ENCODE results near the gene MAST4. TPM values are rescaled to one million over a fixed set of nuclear protein-coding genes. Genes with fewer than 3 reads are reported as not detected.
A peak's percentile ranks its signal among the peaks of the same experiment; 100 is the strongest.

MAST4 gene
- total RNA-seq, 1 donor from 2014 or later, result 56.9 TPM

GRCh38 chr5:67094476-67095300, 498.5 kb downstream of the MAST4 start:
- no peak for TF ChIP-seq CTCF (IDR thresholded peaks at IDR 0.05)
- H3K4me1 ChIP-seq, result peaks cover 53% of the 10 kb centered on the region
- H3K4me3 ChIP-seq, result no peak overlapping the region
- ATAC-seq (peak; percentile 51 to 81), DNase-seq (no peak)
- peak overlapping the region; percentile 69 for H3K27ac ChIP-seq
- no peaks in the 10 kb centered on the region for H3K9me3 ChIP-seq
- no peaks in the 10 kb centered on the region for H3K36me3 ChIP-seq
- intact Hi-C loops (cut with DNase I), result no loop called here
- no peaks in the 10 kb centered on the region for H3K27me3 ChIP-seq (ENCODE audit: low read depth)

- Histone ChIP-seq H3K36me3 (peaks cover under 1% of the 10 kb centered on the region), H3K27me3 (ENCODE audit: low read depth) (no peaks in the 10 kb centered on the region), H3K4me1 (peaks cover 53% of the 10 kb centered on the region), H3K9me3 (no peaks in the 10 kb centered on the region), H3K27ac (peak overlapping the region; percentile 69), H3K4me3 (peak overlapping the region; percentile 6)
- TF ChIP-seq CTCF (IDR thresholded peaks at IDR 0.05), result no peak
- intact Hi-C loops (cut with DNase I), result no loop called here
- DNase-seq, result peak; percentile 56
- ATAC-seq, result peak; percentile 88 to 90
Measured at GRCh38 chr5:67095346-67096171, 499.4 kb downstream of the MAST4 start.

- H3K4me1 ChIP-seq, result peaks cover 37% of the 10 kb centered on the region
- no peaks in the 10 kb centered on the region for H3K9me3 ChIP-seq
- DNase-seq, result no peak
- no peak overlapping the region for H3K27ac ChIP-seq
- H3K27me3 ChIP-seq (ENCODE audit: low read depth), result no peaks in the 10 kb centered on the region
- intact Hi-C loops (cut with DNase I), result no loop called here
- ATAC-seq, result no peak
- TF ChIP-seq CTCF (IDR thresholded peaks at IDR 0.05), result no peak
- peaks cover 29% of the 10 kb centered on the region for H3K36me3 ChIP-seq
- no peak overlapping the region for H3K4me3 ChIP-seq
Measured at GRCh38 chr5:67098656-67099055, 502.5 kb downstream of the MAST4 start.

- Histone ChIP-seq H3K36me3 (peaks cover 46% of the 10 kb centered on the region), H3K4me3 (no peak overlapping the region), H3K27ac (no peak overlapping the region), H3K4me1 (peaks cover 26% of the 10 kb centered on the region), H3K9me3 (no peaks in the 10 kb centered on the region), H3K27me3 (ENCODE audit: low read depth) (no peaks in the 10 kb centered on the region)
- ATAC-seq, result no peak
- intact Hi-C loops (cut with DNase I), result no loop called here
- no peak for TF ChIP-seq CTCF (IDR thresholded peaks at IDR 0.05)
- DNase-seq, result no peak
Measured at GRCh38 chr5:67100301-67100700, 504.1 kb downstream of the MAST4 start.

GRCh38 chr5:67102708-67103107, 506.5 kb downstream of the MAST4 start:
- H3K9me3 ChIP-seq, result no peaks in the 10 kb centered on the region
- H3K36me3 ChIP-seq, result peaks cover 58% of the 10 kb centered on the region
- H3K27me3 ChIP-seq (ENCODE audit: low read depth), result no peaks in the 10 kb centered on the region
- no peak overlapping the region for H3K4me3 ChIP-seq
- H3K27ac ChIP-seq, result no peak overlapping the region
- intact Hi-C loops (cut with DNase I), result no loop called here
- peaks cover 11% of the 10 kb centered on the region for H3K4me1 ChIP-seq
- DNase-seq (no peak), ATAC-seq (no peak)
- no peak for TF ChIP-seq CTCF (IDR thresholded peaks at IDR 0.05)
